IMR-90 (cell line): ENCODE results near the gene CNPY3.
"Not testable (repeated sequence)": the region's sequence is repeated elsewhere in the genome, so short reads cannot be mapped to it uniquely, and the experiment has no call there.

ENCODE experiments used
- CEBPB ChIP-seq: IDR thresholded peaks from 2 replicates; pipeline ENCODE4 v1.6.1; 2012; ENCODE audit warnings: low read depth, low read length, improper control_type of control experiment
- FOS ChIP-seq: fragments of 150-350 bp; IDR thresholded peaks from 2 replicates; pipeline ENCODE4 v1.6.1; 2016; ENCODE audit warnings: low read depth, low read length
- MAFK ChIP-seq: IDR thresholded peaks from 2 replicates; pipeline ENCODE4 v1.6.1; 2012; ENCODE audit warnings: low read depth, low read length, improper control_type of control experiment
- MXI1 ChIP-seq: IDR thresholded peaks from 2 replicates; pipeline ENCODE4 v1.6.1; 2012; ENCODE audit warnings: low read depth, mild to moderate bottlenecking, low read length, moderate library complexity, borderline replicate concordance
- NFE2L2 ChIP-seq: fragments of 150-350 bp; IDR thresholded peaks from 2 replicates; pipeline ENCODE4 v1.6.1; 2016; ENCODE audit warnings: low read depth, mild to moderate bottlenecking, low read length
- POLR2A ChIP-seq: IDR thresholded peaks from 2 replicates; pipeline ENCODE4 v1.6.1; 2012; ENCODE audit warnings: mild to moderate bottlenecking, low read depth, low read length
- RAD21 ChIP-seq: IDR thresholded peaks from 2 replicates; pipeline ENCODE4 v1.6.1; 2012; ENCODE audit warnings: low read length, improper control_type of control experiment
- RCOR1 ChIP-seq: IDR thresholded peaks from 2 replicates; pipeline ENCODE4 v1.6.1; 2012; ENCODE audit warnings: mild to moderate bottlenecking, low read length, improper control_type of control experiment; ENCODE audit not compliant: insufficient replicate concordance
- SMC3 ChIP-seq: fragments of 150-350 bp; IDR thresholded peaks from 2 replicates; pipeline ENCODE4 v1.6.1; 2016; ENCODE audit warnings: low read depth, mild to moderate bottlenecking, antibody characterized with exemption, low read length, moderate library complexity
- USF2 ChIP-seq: fragments of 150-350 bp; IDR thresholded peaks from 2 replicates; pipeline ENCODE4 v1.6.1; 2017; ENCODE audit warnings: mild to moderate bottlenecking, antibody characterized with exemption, low read length, low read depth
- TF ChIP-seq, protein P1 (sequence below): conservative IDR thresholded peaks from 2 replicates; pipeline ENCODE4 v1.5.1; 2012; ENCODE audit warnings: mild to moderate bottlenecking, low read depth, low read length, improper control_type of control experiment
- TF ChIP-seq, protein P2 (sequence below): fragments of 150-350 bp; IDR thresholded peaks from 2 replicates; pipeline ENCODE4 v1.6.1; 2016; ENCODE audit warnings: low read depth, mild to moderate bottlenecking, low read length, moderate library complexity, borderline replicate concordance

- TF ChIP-seq, protein P1, sequence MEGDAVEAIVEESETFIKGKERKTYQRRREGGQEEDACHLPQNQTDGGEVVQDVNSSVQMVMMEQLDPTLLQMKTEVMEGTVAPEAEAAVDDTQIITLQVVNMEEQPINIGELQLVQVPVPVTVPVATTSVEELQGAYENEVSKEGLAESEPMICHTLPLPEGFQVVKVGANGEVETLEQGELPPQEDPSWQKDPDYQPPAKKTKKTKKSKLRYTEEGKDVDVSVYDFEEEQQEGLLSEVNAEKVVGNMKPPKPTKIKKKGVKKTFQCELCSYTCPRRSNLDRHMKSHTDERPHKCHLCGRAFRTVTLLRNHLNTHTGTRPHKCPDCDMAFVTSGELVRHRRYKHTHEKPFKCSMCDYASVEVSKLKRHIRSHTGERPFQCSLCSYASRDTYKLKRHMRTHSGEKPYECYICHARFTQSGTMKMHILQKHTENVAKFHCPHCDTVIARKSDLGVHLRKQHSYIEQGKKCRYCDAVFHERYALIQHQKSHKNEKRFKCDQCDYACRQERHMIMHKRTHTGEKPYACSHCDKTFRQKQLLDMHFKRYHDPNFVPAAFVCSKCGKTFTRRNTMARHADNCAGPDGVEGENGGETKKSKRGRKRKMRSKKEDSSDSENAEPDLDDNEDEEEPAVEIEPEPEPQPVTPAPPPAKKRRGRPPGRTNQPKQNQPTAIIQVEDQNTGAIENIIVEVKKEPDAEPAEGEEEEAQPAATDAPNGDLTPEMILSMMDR, result not testable (repeated sequence)
- TF ChIP-seq, protein P2, sequence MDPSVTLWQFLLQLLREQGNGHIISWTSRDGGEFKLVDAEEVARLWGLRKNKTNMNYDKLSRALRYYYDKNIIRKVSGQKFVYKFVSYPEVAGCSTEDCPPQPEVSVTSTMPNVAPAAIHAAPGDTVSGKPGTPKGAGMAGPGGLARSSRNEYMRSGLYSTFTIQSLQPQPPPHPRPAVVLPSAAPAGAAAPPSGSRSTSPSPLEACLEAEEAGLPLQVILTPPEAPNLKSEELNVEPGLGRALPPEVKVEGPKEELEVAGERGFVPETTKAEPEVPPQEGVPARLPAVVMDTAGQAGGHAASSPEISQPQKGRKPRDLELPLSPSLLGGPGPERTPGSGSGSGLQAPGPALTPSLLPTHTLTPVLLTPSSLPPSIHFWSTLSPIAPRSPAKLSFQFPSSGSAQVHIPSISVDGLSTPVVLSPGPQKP, result not testable (repeated sequence)
- TF ChIP-seq CEBPB, MXI1, MAFK, POLR2A, SMC3, USF2, RAD21, RCOR1, FOS, NFE2L2: not testable (repeated sequence)
Observed at GRCh38 chr6:42941356-42941755, 12.1 kb downstream of the CNPY3 start.
